ENCODE data around the gene PXYLP1.
A peak's percentile ranks its signal among the peaks of the same experiment; 100 is the strongest.

PXYLP1 gene

GRCh38 chr3:141272906-141273662 lies 41.5 kb downstream of the PXYLP1 start:
- DNase-seq (ENCODE audit: low read depth, low spot score): no peak

GRCh38 chr3:141273700-141274410 lies 42.2 kb downstream of the PXYLP1 start:
- DNase-seq (ENCODE audit: low read depth, low spot score): no peak

GRCh38 chr3:141274411-141275031 lies 42.9 kb downstream of the PXYLP1 start:
- no peak for DNase-seq (ENCODE audit: low read depth, low spot score)

GRCh38 chr3:141275032-141275422 lies 43.4 kb downstream of the PXYLP1 start:
- no peak for DNase-seq (ENCODE audit: low read depth, low spot score)

GRCh38 chr3:141275511-141275910 lies 43.9 kb downstream of the PXYLP1 start:
- no peak for DNase-seq (ENCODE audit: low read depth, low spot score)

GRCh38 chr3:141275973-141276372 lies 44.3 kb downstream of the PXYLP1 start:
- no peak for DNase-seq (ENCODE audit: low read depth, low spot score)

GRCh38 chr3:141276398-141276797 lies 44.8 kb downstream of the PXYLP1 start:
- DNase-seq (ENCODE audit: low read depth, low spot score): no peak

- no peak for DNase-seq (ENCODE audit: low read depth, low spot score)
These were observed 45.8 kb downstream of the PXYLP1 start for GRCh38 chr3:141277451-141277850.

- no peak for DNase-seq (ENCODE audit: low read depth, low spot score)
These were observed 46.8 kb downstream of the PXYLP1 start for GRCh38 chr3:141278196-141279076.

GRCh38 chr3:141279077-141279967 lies 47.7 kb downstream of the PXYLP1 start:
- peak; percentile 28 for DNase-seq (ENCODE audit: low read depth, low spot score)

- no peak for DNase-seq (ENCODE audit: low read depth, low spot score)
These were observed 48.5 kb downstream of the PXYLP1 start for GRCh38 chr3:141280086-141280485.

GRCh38 chr3:141280690-141281089 lies 49.1 kb downstream of the PXYLP1 start:
- DNase-seq (ENCODE audit: low read depth, low spot score): peak; percentile 42

GRCh38 chr3:141285570-141285969 lies 53.9 kb downstream of the PXYLP1 start:
- no peak for DNase-seq (ENCODE audit: low read depth, low spot score)

- no peak for DNase-seq (ENCODE audit: low read depth, low spot score)
These were observed 55.2 kb downstream of the PXYLP1 start for GRCh38 chr3:141286856-141287255.

GRCh38 chr3:141287326-141287725 lies 55.7 kb downstream of the PXYLP1 start:
- no peak for DNase-seq (ENCODE audit: low read depth, low spot score)

GRCh38 chr3:141288336-141288990 lies 56.8 kb downstream of the PXYLP1 start:
- DNase-seq (ENCODE audit: low read depth, low spot score): no peak

- DNase-seq (ENCODE audit: low read depth, low spot score): no peak
These were observed 57.7 kb downstream of the PXYLP1 start for GRCh38 chr3:141289228-141289772.

GRCh38 chr3:141291559-141292355 lies 60.1 kb downstream of the PXYLP1 start:
- no peak for DNase-seq (ENCODE audit: low read depth, low spot score)
